IPS-18a (cell line): Measurements from ENCODE around the gene KBTBD3.

Experiments used
- H3K27ac ChIP-seq: one replicate; pipeline ENCODE4 v1.5.1; 2013; ENCODE audit warnings: low read length
- H3K27me3 ChIP-seq: one replicate; pipeline ENCODE4 v1.6.1; 2013; ENCODE audit warnings: mild to moderate bottlenecking, low read length; ENCODE audit not compliant: control insufficient read depth, insufficient read depth
- H3K36me3 ChIP-seq: one replicate; pipeline ENCODE4 v1.6.1; 2013; ENCODE audit warnings: low read depth, low read length; ENCODE audit not compliant: control insufficient read depth
- H3K4me1 ChIP-seq: one replicate; pipeline ENCODE4 v1.6.1; 2013; ENCODE audit warnings: low read depth, low read length; ENCODE audit not compliant: control insufficient read depth
- H3K4me3 ChIP-seq: one replicate; pipeline ENCODE4 v1.5.1; 2013; ENCODE audit warnings: low read length
- H3K9ac ChIP-seq: one replicate; pipeline ENCODE4 v1.6.1; 2013; ENCODE audit warnings: mild to moderate bottlenecking, low read length, moderate library complexity
- H3K9me3 ChIP-seq: one replicate; pipeline ENCODE4 v1.6.1; 2013; ENCODE audit warnings: low read depth, low read length; ENCODE audit not compliant: control insufficient read depth

KBTBD3 gene

GRCh38 chr11:106051103-106051502 is 26.0 kb downstream of the KBTBD3 start:
- no peaks in the 10 kb centered on the region for H3K36me3 ChIP-seq
- H3K4me3 ChIP-seq, result no peak overlapping the region
- no peak overlapping the region for H3K9ac ChIP-seq
- no peaks in the 10 kb centered on the region for H3K27me3 ChIP-seq
- no peaks in the 10 kb centered on the region for H3K9me3 ChIP-seq
- H3K27ac ChIP-seq, result no peak overlapping the region
- no peaks in the 10 kb centered on the region for H3K4me1 ChIP-seq

DNA sequence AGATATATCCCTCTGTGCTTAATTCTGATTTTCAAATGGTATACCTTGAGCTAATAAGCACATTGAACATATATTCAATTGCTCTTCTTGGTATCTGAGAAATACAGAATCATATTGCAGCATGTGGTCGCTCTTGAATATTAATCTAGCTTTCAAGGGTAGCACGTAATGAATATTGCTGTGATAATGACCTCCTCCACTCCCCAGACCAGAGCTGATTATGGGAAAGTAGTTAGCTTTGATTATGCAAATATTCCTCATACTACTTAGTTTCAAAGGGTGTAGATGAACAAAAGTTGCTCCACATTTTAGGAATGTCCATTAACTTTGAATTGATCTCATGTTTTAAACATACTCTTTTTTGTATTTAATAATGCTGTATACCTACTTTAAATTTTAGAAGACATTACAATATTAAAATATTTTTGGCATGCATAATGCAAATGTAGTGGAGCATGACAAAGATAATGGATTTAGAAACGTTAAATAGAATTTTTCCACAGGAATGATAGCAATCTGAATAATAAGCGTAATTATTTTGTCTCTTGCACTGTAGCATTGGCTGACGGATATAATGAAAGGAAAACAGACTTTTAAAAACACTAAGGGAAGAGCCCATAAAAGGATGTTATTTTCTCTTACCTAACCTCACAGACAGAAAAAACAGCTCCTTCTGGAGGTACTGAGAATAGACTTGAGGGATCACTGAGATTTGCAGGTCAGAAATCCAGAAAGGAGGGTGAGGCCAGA is 27.2 kb downstream of the KBTBD3 start:
- H3K27me3 ChIP-seq, result no peaks in the 10 kb centered on the region
- no peak overlapping the region for H3K4me3 ChIP-seq
- no peaks in the 10 kb centered on the region for H3K4me1 ChIP-seq
- H3K9ac ChIP-seq, result no peak overlapping the region
- H3K36me3 ChIP-seq, result no peaks in the 10 kb centered on the region
- H3K27ac ChIP-seq, result no peak overlapping the region
- no peaks in the 10 kb centered on the region for H3K9me3 ChIP-seq

DNA sequence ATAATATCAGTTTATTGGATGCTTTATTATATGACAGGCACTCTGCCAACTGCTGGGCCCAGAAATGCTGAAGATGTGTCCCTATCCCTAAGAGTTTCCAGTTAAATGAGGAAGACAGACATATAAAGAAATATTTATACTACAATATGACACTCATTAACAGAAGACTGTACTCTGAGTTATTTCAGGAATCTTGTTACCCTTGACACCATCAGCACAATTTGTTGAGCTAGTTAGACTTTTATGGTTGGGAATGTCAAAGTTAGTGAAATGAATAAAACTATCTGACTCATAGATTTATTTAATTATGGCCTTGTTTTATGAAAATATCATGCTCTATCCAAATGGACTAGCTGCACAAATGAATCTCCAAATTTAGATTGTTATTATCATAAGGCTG is 29.5 kb downstream of the KBTBD3 start:
- Histone ChIP-seq H3K27me3 (no peaks in the 10 kb centered on the region), H3K9me3 (no peaks in the 10 kb centered on the region), H3K9ac (no peak overlapping the region), H3K4me3 (no peak overlapping the region), H3K36me3 (no peaks in the 10 kb centered on the region), H3K27ac (no peak overlapping the region), H3K4me1 (no peaks in the 10 kb centered on the region)

GRCh38 chr11:106043540-106043939 is 33.6 kb downstream of the KBTBD3 start:
- Histone ChIP-seq H3K4me3 (no peak overlapping the region), H3K4me1 (no peaks in the 10 kb centered on the region), H3K27ac (no peak overlapping the region), H3K27me3 (no peaks in the 10 kb centered on the region), H3K36me3 (no peaks in the 10 kb centered on the region), H3K9me3 (no peaks in the 10 kb centered on the region), H3K9ac (no peak overlapping the region)

GRCh38 chr11:106032861-106033260 is 44.3 kb downstream of the KBTBD3 start:
- H3K9me3 ChIP-seq, result no peaks in the 10 kb centered on the region
- H3K36me3 ChIP-seq, result no peaks in the 10 kb centered on the region
- no peak overlapping the region for H3K9ac ChIP-seq
- no peaks in the 10 kb centered on the region for H3K27me3 ChIP-seq
- H3K27ac ChIP-seq, result no peak overlapping the region
- H3K4me1 ChIP-seq, result no peaks in the 10 kb centered on the region
- H3K4me3 ChIP-seq, result no peak overlapping the region

DNA sequence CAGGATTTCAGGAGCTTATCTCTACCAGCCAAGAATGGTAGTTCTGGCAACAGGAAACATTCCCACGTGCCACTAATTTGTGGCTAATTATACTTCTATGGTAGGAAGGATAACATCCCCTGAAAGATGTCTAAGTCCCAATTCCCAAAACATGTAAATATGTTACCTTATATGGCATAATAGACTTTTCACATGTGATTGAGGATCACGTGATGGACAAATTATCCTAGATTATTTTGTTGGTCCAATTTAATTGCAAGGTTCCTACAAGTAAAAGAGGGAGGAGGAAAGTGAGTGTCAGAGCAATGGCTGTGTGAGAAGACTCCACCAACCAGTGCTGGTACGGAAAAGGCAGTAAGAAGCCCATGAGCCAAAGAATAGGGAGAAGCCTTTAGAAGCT is 45.2 kb downstream of the KBTBD3 start:
- no peaks in the 10 kb centered on the region for H3K27me3 ChIP-seq
- no peak overlapping the region for H3K27ac ChIP-seq
- H3K36me3 ChIP-seq, result no peaks in the 10 kb centered on the region
- H3K4me1 ChIP-seq, result no peaks in the 10 kb centered on the region
- no peaks in the 10 kb centered on the region for H3K9me3 ChIP-seq
- H3K9ac ChIP-seq, result no peak overlapping the region
- no peak overlapping the region for H3K4me3 ChIP-seq

DNA sequence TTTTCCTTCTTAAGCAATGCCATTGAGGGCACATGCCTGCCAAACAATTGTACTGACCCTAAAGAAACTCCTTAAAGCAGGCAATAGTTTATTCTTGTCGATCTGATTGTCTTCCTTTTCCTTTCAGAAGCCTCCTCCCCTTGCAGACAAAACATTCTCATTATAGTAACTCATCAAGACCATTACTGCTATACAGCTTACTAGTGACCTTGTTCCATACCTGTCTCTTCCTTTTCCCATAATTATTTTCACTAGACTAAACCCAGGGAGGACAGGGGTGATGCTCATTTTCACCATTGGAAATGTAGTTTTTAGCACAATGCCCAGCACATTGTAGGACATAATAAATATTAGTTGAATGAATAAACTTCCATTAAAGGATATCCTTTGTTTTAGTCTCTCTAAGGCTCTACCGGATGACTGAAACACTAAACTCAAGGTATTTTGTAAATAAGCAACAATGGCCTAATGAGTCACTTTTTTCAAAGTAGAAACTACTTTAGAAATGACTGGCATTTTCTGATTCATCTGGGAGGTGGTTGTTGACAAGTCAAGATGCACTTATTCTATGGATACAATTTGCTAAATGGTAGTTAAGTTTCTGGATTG is 45.8 kb downstream of the KBTBD3 start:
- Histone ChIP-seq H3K4me3 (no peak overlapping the region), H3K9ac (no peak overlapping the region), H3K27ac (no peak overlapping the region), H3K27me3 (no peaks in the 10 kb centered on the region), H3K36me3 (no peaks in the 10 kb centered on the region), H3K9me3 (no peaks in the 10 kb centered on the region), H3K4me1 (no peaks in the 10 kb centered on the region)

GRCh38 chr11:106030609-106031008 is 46.5 kb downstream of the KBTBD3 start:
- Histone ChIP-seq H3K27ac (no peak overlapping the region), H3K36me3 (no peaks in the 10 kb centered on the region), H3K9me3 (no peaks in the 10 kb centered on the region), H3K27me3 (no peaks in the 10 kb centered on the region), H3K4me1 (no peaks in the 10 kb centered on the region), H3K4me3 (no peak overlapping the region), H3K9ac (no peak overlapping the region)

DNA sequence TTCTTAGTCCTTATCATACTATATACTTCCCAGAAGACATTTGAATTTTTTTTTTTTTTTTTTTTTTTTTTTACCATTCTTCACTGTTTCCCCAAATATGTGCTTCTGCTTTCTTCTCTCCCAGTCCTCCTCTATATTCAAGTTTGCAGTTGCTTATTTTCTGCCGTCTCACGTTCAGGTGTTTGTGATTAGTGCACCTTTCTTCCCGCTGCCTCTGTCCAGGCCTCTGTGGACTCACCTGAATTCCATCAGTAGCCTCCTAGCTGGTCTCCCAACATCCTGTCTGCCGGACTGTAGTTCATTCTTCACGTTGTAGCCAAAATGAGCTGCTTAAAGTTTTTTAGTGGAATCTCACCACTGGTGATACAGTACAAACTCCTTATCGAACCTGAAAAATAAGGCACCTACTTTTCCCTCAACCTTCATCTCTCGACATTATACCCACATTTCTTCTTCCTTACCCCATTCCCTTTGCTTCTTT is 54.3 kb downstream of the KBTBD3 start:
- H3K4me1 ChIP-seq, result peaks cover 9% of the 10 kb centered on the region
- H3K9me3 ChIP-seq, result no peaks in the 10 kb centered on the region
- H3K27me3 ChIP-seq, result no peaks in the 10 kb centered on the region
- H3K4me3 ChIP-seq, result peak overlapping the region; percentile 44
- H3K9ac ChIP-seq, result no peak overlapping the region
- no peaks in the 10 kb centered on the region for H3K36me3 ChIP-seq
- H3K27ac ChIP-seq, result no peak overlapping the region

GRCh38 chr11:106021967-106022794 is 55.0 kb downstream of the KBTBD3 start, which contains the start of gene MSANTD4:
Gene MSANTD4, minus strand, starts transcription at chr11:106022240. Its CDS starts 11,323 bp downstream, at chr11:106010917.
- Histone ChIP-seq H3K9ac (peak within 1 kb of the TSS; percentile 72), H3K27me3 (no peaks in the 10 kb centered on the region), H3K9me3 (no peaks in the 10 kb centered on the region), H3K4me1 (peaks cover 9% of the 10 kb centered on the region), H3K4me3 (peak within 1 kb of the TSS; percentile 87), H3K27ac (peak within 1 kb of the TSS; percentile 37), H3K36me3 (no peaks in the 10 kb centered on the region)

GRCh38 chr11:106021181-106021966 is 55.8 kb downstream of the KBTBD3 start:
- Histone ChIP-seq H3K4me1 (peaks cover 9% of the 10 kb centered on the region), H3K36me3 (no peaks in the 10 kb centered on the region), H3K27ac (peak overlapping the region; percentile 37), H3K9me3 (no peaks in the 10 kb centered on the region), H3K4me3 (peak overlapping the region; percentile 87), H3K27me3 (no peaks in the 10 kb centered on the region), H3K9ac (peak overlapping the region; percentile 72)
